Epithelial cell of proximal tubule (primary cell): ENCODE data around the gene PROSER2. TPM values are rescaled to one million over a fixed set of nuclear protein-coding genes. Genes with fewer than 3 reads are reported as not detected.

Source experiments
- DNase-seq: peaks from one replicate; pipeline ENCODE4 v3.0.0-alpha.2; 2011; ENCODE audit warnings: low read depth
- H3K4me3 ChIP-seq: 2 replicates; pipeline ENCODE4 v1.5.1; 2011; ENCODE audit warnings: low read depth, mild to moderate bottlenecking, low read length
- CTCF ChIP-seq: conservative IDR thresholded peaks from 2 replicates; pipeline ENCODE4 v1.5.1; 2012; ENCODE audit warnings: low read depth, mild to moderate bottlenecking, low read length
- total RNA-seq: library from RNA; depleted of rRNA; stranded (reverse); fragments of >200 nt; gene quantifications from 2 replicates; pipeline ENCODE4 v1.2.3, GENCODE V29; 2015

PROSER2 gene
- total RNA-seq, 1 donor from 2014 or later: 91.6 TPM

GRCh38 chr10:11856089-11856488 lies 32.9 kb downstream of the PROSER2 start:
- no peak for DNase-seq
- TF ChIP-seq CTCF: no peak
- no peak overlapping the region for H3K4me3 ChIP-seq

GRCh38 chr10:11856678-11857077 lies 33.5 kb downstream of the PROSER2 start:
- no peak for DNase-seq
- no peak overlapping the region for H3K4me3 ChIP-seq
- no peak for TF ChIP-seq CTCF

GRCh38 chr10:11858093-11858492 lies 34.9 kb downstream of the PROSER2 start:
- TF ChIP-seq CTCF: no peak
- H3K4me3 ChIP-seq: no peak overlapping the region
- no peak for DNase-seq

GRCh38 chr10:11861341-11861740 lies 38.2 kb downstream of the PROSER2 start:
- TF ChIP-seq CTCF: no peak
- DNase-seq: no peak
- H3K4me3 ChIP-seq: no peak overlapping the region

GRCh38 chr10:11861811-11862428 lies 38.8 kb downstream of the PROSER2 start:
- no peak overlapping the region for H3K4me3 ChIP-seq
- no peak for DNase-seq
- no peak for TF ChIP-seq CTCF

GRCh38 chr10:11863353-11864109 lies 40.4 kb downstream of the PROSER2 start:
- H3K4me3 ChIP-seq: no peak overlapping the region
- DNase-seq: no peak
- TF ChIP-seq CTCF: no peak

- no peak overlapping the region for H3K4me3 ChIP-seq
- DNase-seq: no peak
- no peak for TF ChIP-seq CTCF
Observed at GRCh38 chr10:11864727-11865126, 41.6 kb downstream of the PROSER2 start.
